Right renal pelvis (tissue), 4 donors: ENCODE data around the gene TBX4. TPM values are rescaled to one million over a fixed set of nuclear protein-coding genes. Genes with fewer than 3 reads are reported as not detected.
"Not testable (repeated sequence)": the region's sequence is repeated elsewhere in the genome, so short reads cannot be mapped to it uniquely, and the experiment has no call there.

Experiments
- DNase-seq, 4 donors: peaks; one replicate each; pipeline ENCODE4 v3.0.0-alpha.2; 2013; ENCODE audit warnings: low read depth in 4 of 4, low spot score in 3 of 4, missing footprints in 1 of 4
- polyA plus RNA-seq, 4 donors: library from polyadenylated mRNA; unstranded; fragments of 120-200 nt; gene quantifications; one replicate each; pipeline ENCODE4 v1.2.1, GENCODE V29; 2013; ENCODE audit not compliant: insufficient read length in 4 of 4

The TBX4 gene
- polyA plus RNA-seq, 4 donors = 0.08 to 0.53 (median 0.16) TPM

GRCh38 chr17:61479493-61480413, 27.5 kb downstream of the TBX4 start:
- DNase-seq = no peak

GRCh38 chr17:61480414-61480807, 28.2 kb downstream of the TBX4 start:
- DNase-seq = no peak

GRCh38 chr17:61481421-61481820, 29.2 kb downstream of the TBX4 start:
- DNase-seq = no peak

DNA sequence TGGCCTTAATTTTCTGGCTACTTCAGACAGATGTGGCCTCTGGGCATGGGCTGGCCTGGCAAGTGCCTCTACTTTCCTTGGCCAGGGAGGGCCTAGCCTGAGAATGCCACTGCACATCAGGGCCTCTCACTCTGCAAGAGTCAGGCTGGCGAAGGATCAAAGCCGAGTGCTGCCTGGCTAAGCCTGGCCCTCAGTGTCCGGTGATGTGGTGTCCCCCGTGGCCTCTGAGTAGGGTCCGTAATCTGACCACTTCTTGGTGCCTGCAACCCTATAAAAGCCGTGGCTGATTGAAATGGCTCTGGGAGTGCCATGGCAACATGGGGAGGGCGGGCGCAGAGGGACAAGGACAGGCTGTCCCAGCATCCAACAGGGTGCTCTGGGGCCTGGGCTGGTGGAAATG, 30.2 kb downstream of the TBX4 start:
- DNase-seq = no peak

DNA sequence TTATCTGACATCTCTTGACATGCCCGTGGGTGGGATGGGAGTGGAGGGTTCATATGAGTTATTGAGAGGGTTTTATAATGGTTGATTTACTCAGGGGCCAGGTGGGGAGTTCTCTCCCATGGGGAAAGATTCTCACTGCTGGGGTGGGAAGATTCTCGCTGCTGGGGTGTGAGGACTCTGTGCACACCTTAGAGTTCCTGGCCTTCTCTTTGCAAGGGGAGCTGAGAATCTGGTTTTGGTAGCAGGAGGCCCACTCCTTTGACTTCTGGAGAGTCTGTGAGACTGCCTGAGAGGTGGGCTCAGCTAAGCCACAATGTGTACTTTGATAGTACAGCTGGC, 31.5 kb downstream of the TBX4 start:
- no peak for DNase-seq

DNA sequence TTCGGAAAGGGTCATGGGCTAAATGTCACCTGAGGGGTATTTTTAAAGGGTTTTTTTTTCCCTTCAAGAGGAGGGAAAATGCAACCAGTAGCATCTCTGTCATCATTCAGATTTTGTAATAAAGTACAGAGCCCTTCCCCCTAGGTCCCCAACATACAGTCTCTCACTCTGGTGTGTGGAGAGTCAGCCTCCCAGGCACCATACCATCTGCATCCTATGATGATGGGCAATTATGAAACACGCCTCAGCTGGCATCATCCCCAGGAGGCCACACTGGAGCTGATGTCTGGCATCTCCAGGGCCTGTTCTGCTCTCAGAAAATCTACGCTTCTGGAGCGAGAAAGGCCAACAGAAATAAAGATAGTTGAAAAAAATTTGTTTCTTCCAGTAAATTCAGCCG, 32.0 kb downstream of the TBX4 start:
- DNase-seq = no peak

DNA sequence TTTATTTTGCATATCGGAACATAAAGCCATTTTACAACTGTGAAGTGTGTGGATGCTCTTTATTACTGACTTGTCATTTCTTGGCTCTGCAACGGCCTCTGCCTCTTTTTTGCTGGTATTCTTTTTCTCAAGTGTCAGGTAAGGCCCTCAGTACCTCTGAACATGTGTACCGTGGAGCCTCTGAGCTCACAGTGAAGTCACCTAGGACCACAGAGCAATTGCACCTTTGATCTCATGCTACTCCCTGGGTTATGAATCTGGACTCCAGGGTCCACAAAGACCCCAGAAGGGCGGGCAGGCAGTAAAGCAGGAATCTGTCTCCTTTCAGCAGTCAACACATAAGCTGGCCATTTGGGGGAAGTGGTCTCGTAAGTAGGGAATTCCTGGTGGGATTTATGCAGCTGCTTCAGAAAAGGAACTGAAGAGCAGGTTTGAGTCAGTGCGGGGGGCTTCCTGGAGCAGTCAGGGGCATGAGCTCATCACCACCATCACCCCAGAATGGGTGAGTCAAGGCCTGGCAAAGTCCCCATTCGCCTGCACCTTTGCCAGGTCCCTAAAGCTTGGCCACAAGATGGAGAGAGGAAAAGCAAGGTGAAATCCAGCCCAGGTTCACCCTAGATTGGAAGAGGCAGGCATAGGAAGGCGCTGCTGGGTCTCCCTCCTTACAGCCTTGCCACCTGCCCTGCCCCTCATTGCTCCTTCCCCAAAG, 33.0 kb downstream of the TBX4 start:
- no peak for DNase-seq

GRCh38 chr17:61486135-61487120, 34.2 kb downstream of the TBX4 start:
- no peak for DNase-seq

DNA sequence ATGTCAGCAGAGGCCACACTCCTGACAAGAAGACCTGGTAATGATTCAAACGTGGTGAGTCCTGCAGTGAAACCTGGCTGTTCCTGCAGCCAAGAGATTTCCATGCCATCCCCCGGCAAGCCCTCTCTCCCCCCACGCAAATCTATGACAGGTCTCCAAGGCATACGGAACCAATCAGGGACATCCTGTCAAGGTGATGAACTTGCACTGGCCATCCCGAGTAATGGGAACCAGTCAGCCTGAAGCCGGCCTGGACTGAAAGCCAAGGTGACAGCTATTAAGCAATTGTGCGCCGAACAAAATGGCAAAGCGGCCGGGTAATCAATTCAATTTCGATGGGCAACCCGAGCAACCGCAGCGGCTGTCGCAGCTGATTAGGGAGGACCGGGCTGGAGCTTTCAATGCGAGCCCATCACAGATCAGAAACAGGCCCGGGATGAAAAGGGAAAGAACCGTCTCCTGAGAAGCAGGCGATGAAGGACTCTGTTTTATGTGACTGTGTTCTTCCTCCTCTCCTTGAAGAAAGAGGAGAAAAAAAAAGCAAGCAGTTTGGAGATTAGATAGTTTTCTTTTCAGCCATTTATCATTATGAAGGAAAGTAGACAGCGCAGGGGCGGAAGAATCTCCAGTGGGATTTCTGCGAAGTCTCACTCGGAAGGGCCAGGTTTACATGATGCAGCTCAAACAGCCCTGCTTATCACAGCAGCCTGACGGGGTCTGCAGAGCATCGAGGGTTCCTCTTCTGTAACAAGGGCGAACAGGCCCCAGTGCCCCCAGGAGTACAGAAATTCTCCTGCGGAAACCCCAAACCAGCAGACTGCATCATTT, 35.2 kb downstream of the TBX4 start:
- no peak for DNase-seq

DNA sequence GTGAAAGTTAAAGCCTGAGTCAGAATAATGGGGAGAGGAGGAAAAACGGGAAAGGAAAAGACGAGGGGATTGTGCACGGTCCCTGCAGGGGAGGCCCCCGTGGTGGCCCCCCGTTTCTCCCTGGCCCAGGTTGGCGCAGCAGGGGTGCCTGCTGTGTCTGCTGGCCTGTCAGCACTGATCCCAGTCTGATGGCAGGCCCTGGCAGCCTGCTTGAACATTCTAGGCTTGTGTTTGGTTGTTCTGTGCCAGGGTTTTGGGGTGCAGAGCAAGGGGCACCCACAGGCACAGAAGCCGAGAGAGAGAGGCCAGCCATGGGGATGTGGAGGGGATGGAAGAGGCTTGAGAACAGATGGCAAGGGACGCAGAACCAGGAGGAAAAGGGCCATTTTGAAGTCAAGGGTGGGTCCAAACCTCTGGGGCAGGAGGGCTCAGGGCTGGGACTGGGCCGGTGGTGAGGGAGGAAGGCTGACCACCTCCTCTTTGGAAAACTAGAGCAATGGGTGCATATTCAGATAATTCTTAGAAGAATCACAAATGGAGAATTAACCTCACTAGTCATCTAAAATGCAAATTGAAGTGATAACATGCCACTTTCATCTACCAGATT, 35.9 kb downstream of the TBX4 start:
- DNase-seq = no peak

- no peak for DNase-seq
Measured at GRCh38 chr17:61488878-61489718, 36.9 kb downstream of the TBX4 start.

- no peak for DNase-seq
Measured at GRCh38 chr17:61489719-61490490, 37.7 kb downstream of the TBX4 start.

GRCh38 chr17:61490540-61490975, 38.3 kb downstream of the TBX4 start:
- no peak for DNase-seq

GRCh38 chr17:61491981-61492380, 39.8 kb downstream of the TBX4 start:
- no peak for DNase-seq

DNA sequence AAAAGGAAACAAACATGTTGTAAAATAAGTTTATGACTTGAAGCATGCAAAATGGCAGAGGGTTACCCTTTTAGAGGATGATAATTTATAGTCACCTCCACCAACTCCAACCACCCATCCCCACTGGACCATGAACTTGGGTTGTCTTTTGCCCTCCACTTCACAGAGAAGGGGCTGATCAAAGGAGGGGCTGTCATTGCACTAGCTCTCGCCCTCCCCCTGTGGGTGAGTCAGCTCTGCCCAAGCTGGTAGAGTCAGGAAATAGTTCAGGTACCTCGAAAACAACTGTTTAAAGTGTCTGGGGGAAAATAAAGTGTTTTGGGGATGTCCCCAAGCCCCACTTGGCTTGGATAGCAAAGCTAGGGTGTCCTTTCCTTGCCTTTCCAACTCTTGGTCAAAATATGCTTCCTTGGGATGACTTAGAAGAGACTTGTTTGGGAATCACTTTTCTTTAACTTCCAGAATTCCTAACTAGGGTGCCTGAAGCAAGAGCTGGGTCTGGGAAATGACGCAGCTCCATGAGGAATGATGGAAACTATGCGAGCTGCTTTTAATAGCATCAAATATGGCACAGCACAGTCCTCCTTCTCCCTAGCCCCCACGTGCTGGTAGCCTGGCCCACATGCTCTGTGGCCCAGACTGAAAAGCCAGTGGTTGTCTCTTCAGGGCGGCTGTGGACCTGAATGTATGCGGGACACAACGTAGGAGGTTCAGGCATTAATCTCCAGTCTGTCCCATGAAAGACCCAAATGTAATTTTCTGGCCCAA, 40.7 kb downstream of the TBX4 start:
- no peak for DNase-seq

GRCh38 chr17:61493830-61494324, 41.7 kb downstream of the TBX4 start:
- not testable (repeated sequence) for DNase-seq
